Measurements from ENCODE around the gene COG6.

COG6 gene

DNA sequence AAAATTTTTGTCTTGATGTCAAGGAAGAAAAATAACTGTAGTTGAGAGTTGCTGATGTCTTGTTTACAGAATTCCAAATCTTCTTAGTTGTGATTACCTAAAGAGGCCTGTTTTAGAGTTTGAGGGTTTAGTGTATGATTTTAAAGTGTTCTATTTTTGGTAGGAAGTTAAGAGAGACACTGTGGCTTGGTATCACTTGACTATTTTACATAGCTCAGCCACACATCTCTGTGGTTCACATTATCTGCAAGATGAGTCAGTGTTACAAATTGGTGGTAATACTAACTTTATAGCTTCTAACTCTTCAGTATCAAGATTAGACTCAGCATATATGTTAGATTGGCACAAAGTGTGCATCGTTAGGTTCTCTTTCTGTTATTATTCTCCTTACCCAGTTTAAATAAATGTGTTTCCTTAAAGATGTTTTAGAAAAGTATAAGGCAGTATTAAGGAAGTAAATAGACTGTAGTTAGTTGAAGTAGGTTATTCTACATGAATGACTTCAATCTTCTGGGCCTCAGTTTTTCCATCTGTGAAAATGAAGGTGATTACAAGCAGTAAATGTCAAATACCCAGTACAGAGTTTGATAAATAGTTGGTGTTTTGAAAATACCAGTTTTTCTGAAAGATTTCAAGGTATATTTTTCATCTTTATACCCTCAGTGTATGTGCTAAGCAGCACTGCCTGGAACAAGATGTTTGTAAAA, 33.4 kb downstream of the COG6 start:
- no peak for TF ChIP-seq POLR2AphosphoS5 (IDR thresholded peaks at IDR 0.05; ENCODE audit: low read depth, low read length)
- no peak for TF ChIP-seq FOXP2 (optimal IDR thresholded peaks at IDR 0.05; ENCODE audit: borderline replicate concordance, extremely low read depth, extremely low read length, insufficient read depth)
- TF ChIP-seq TAF1 (IDR thresholded peaks at IDR 0.05; ENCODE audit: borderline replicate concordance, insufficient read depth, low read length) = no peak
- no peak for TF ChIP-seq SIN3A (IDR thresholded peaks at IDR 0.05; ENCODE audit: borderline replicate concordance, insufficient read depth, low read length)
- TF ChIP-seq, protein P1, sequence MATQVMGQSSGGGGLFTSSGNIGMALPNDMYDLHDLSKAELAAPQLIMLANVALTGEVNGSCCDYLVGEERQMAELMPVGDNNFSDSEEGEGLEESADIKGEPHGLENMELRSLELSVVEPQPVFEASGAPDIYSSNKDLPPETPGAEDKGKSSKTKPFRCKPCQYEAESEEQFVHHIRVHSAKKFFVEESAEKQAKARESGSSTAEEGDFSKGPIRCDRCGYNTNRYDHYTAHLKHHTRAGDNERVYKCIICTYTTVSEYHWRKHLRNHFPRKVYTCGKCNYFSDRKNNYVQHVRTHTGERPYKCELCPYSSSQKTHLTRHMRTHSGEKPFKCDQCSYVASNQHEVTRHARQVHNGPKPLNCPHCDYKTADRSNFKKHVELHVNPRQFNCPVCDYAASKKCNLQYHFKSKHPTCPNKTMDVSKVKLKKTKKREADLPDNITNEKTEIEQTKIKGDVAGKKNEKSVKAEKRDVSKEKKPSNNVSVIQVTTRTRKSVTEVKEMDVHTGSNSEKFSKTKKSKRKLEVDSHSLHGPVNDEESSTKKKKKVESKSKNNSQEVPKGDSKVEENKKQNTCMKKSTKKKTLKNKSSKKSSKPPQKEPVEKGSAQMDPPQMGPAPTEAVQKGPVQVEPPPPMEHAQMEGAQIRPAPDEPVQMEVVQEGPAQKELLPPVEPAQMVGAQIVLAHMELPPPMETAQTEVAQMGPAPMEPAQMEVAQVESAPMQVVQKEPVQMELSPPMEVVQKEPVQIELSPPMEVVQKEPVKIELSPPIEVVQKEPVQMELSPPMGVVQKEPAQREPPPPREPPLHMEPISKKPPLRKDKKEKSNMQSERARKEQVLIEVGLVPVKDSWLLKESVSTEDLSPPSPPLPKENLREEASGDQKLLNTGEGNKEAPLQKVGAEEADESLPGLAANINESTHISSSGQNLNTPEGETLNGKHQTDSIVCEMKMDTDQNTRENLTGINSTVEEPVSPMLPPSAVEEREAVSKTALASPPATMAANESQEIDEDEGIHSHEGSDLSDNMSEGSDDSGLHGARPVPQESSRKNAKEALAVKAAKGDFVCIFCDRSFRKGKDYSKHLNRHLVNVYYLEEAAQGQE (IDR thresholded peaks at IDR 0.05; ENCODE audit: insufficient read depth in 1 of 2, low read depth in 2 of 2, low read length in 2 of 2) = no peak

DNA sequence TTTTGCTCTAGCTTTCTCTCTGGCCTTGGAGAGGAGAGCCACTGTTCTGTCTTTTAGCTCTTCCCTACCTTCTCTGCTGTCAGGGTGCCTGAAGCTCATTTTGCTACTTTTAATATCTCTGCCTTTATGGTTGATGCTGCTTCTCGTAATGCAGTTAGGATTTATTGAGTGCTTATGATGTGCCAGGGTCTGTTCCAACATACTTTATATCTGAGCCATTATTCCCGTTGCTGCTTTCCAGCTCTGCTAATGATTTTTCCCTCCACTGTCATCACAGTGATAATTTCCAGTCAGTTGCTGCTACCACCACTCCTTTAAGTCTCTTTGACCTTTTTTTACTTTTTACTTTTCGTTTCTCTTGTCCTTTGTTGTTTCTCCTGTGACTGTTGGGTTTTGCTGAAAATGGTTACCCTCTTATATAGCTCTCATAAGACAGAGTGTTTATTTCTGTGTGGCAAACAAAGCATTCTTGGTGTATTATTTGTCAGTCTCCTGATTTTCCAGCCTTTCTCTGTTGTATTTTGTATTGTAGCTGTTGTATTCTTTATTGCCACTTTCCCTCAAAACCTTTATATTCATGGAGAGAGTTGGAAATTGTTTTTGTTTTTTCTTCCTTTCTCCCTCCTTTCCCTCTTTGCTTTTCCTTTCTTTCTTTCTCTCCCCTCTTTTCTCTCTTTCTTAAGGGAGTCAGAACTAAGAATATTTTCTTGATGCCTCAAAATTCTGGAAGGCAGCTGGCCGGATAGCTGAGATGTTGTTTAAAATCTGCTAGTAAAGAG, 37.4 kb downstream of the COG6 start:
- TF ChIP-seq, protein P1 (IDR thresholded peaks at IDR 0.05; ENCODE audit: insufficient read depth in 1 of 2, low read depth in 2 of 2, low read length in 2 of 2) = no peak
- no peak for TF ChIP-seq TAF1 (IDR thresholded peaks at IDR 0.05; ENCODE audit: borderline replicate concordance, insufficient read depth, low read length)
- no peak for TF ChIP-seq FOXP2 (optimal IDR thresholded peaks at IDR 0.05; ENCODE audit: borderline replicate concordance, extremely low read depth, extremely low read length, insufficient read depth)
- TF ChIP-seq SIN3A (IDR thresholded peaks at IDR 0.05; ENCODE audit: borderline replicate concordance, insufficient read depth, low read length) = no peak
- TF ChIP-seq POLR2AphosphoS5 (IDR thresholded peaks at IDR 0.05; ENCODE audit: low read depth, low read length) = no peak

DNA sequence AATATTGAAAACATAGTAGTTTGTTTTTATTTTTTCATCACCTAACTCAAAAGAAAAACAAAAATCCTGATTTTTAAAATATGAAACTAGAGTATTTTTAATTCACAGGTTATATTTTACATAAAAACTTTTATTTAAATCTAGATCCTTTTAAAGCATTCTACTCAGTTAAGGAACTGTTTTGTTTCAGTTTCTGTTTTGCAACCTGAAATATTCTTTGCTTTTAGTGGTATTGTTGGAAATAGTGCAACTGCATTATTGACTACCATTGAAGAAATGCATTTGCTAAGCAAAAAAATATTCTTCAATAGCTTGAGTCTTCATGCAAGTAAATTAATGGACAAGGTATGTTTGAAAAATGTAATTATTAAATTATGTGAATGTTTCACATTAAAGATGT, 43.8 kb downstream of the COG6 start:
- TF ChIP-seq, protein P1 (IDR thresholded peaks at IDR 0.05; ENCODE audit: insufficient read depth in 1 of 2, low read depth in 2 of 2, low read length in 2 of 2) = no peak
- TF ChIP-seq SIN3A (IDR thresholded peaks at IDR 0.05; ENCODE audit: borderline replicate concordance, insufficient read depth, low read length) (no peak), FOXP2 (optimal IDR thresholded peaks at IDR 0.05; ENCODE audit: borderline replicate concordance, extremely low read depth, extremely low read length, insufficient read depth) (no peak), POLR2AphosphoS5 (IDR thresholded peaks at IDR 0.05; ENCODE audit: low read depth, low read length) (no peak), TAF1 (IDR thresholded peaks at IDR 0.05; ENCODE audit: borderline replicate concordance, insufficient read depth, low read length) (no peak)

DNA sequence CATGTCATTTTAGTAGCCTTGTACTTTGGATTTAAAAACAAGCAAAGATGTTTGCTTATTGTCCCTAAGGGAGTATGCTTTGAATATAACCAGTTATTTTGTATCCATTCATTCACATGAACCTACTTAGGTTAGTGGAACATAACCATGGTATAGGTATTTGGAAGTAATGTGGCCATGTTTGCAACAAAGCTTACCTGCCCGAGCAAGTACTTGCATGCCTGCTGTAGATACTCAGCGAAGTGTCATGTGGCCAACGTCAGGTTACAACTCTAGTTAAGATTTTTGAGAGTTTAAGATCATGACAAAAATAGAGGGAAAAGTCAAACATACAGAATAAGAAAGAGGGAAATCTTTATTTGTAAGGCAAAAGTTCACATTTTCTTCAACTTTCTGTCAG, 57.2 kb downstream of the COG6 start:
- TF ChIP-seq, protein P1 (IDR thresholded peaks at IDR 0.05; ENCODE audit: insufficient read depth in 1 of 2, low read depth in 2 of 2, low read length in 2 of 2) = no peak
- TF ChIP-seq TAF1 (IDR thresholded peaks at IDR 0.05; ENCODE audit: borderline replicate concordance, insufficient read depth, low read length) (no peak), FOXP2 (optimal IDR thresholded peaks at IDR 0.05; ENCODE audit: borderline replicate concordance, extremely low read depth, extremely low read length, insufficient read depth) (no peak), POLR2AphosphoS5 (IDR thresholded peaks at IDR 0.05; ENCODE audit: low read depth, low read length) (no peak), SIN3A (IDR thresholded peaks at IDR 0.05; ENCODE audit: borderline replicate concordance, insufficient read depth, low read length) (no peak)
